Mucosa of descending colon (tissue), 3 donors: ENCODE data around the gene NRIP1. TPM values are rescaled to one million over a fixed set of nuclear protein-coding genes. Genes with fewer than 3 reads are reported as not detected.
A peak's percentile ranks its signal among the peaks of the same experiment; 100 is the strongest.

Experiments used
- ATAC-seq: fragments of 200-7000 bp; cut with Tn5 transposase; one replicate; pipeline ENCODE4 v1.9.1; 2020; ENCODE audit warnings: mild to moderate bottlenecking, moderate library complexity
- DNase-seq, 3 donors: peaks; one replicate each; pipeline ENCODE4 v3.0.0-alpha.2; 2020
- H3K36me3 ChIP-seq: fragments of 200-600 bp; one replicate; pipeline ENCODE4 v1.8.0; 2021; ENCODE audit warnings: low read depth, mild to moderate bottlenecking
- H3K4me1 ChIP-seq: fragments of 200-600 bp; one replicate; pipeline ENCODE4 v1.8.0; 2021; ENCODE audit warnings: low read depth, mild to moderate bottlenecking
- H3K4me3 ChIP-seq: fragments of 200-600 bp; one replicate; pipeline ENCODE4 v1.8.0; 2021; ENCODE audit warnings: mild to moderate bottlenecking
- H3K9me3 ChIP-seq: fragments of 200-600 bp; one replicate; pipeline ENCODE4 v1.8.0; 2021; ENCODE audit warnings: mild to moderate bottlenecking
- intact Hi-C, 2 donors: fragments of 100-400 bp; cut with DNase I in 1 of 2; cut with micrococcal nuclease in 1 of 2; formaldehyde crosslinking; loops; one replicate each; pipeline versions ENCODE4 v1.11.0 to v1.11.1; 2022; cut with DNase I, micrococcal nuclease
- total RNA-seq, 3 donors: library from RNA; stranded (reverse); fragmentation: NEBNext Ultra II Directional in 2 of 3; extraction: Animal tissue kit (Norgen Biotek cat#: 25700) in 2 of 3; gene quantifications; one replicate each; pipeline versions ENCODE4 v1.2.1 to v1.2.4, GENCODE V29; 2021 to 2023
- TF ChIP-seq, protein P1 (sequence below): fragments of 200-600 bp; IDR thresholded peaks from one replicate; pipeline ENCODE4 v1.8.0; 2022; ENCODE audit warnings: antibody characterized with exemption, mild to moderate bottlenecking
- donor health status: DM: no; HTN: no; CAD: no; lungs with moderate emphysema.
- donor health status: DM: no; HTN: no; CAD: no.
- donor health status: DM: no; HTN: yes; CAD: no.

Gene NRIP1
- total RNA-seq, 3 donors from 2014 or later: 64.3 to 91.8 (median 77.1) TPM

DNA sequence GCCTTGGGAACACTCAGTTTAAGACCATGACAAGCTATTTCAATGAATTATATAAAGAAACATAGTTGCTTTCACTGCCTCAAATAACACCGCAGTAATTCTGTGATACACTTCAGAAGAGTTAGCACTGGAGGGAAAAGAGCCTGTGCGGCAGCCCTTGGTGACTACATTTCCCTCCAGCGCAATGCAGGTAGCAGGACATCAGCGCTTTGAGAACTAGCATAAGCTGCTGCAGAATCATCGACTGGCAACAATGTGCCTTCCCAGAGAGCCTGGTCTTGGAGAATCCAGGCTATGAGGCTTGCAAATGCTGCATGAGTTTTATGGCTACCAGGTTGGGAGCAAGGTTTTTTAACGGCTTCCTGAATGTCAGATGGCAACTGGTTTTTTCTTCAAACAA, 7.5 kb downstream of the NRIP1 start:
- Histone ChIP-seq H3K9me3 (no peaks in the 10 kb centered on the region), H3K36me3 (no peaks in the 10 kb centered on the region), H3K4me3 (no peak overlapping the region), H3K4me1 (peaks cover 65% of the 10 kb centered on the region)
- DNase-seq (peak in 2 of 3 donors; percentile 46 to 52), ATAC-seq (peak; percentile 64)
- intact Hi-C loops: no loop called here
- TF ChIP-seq, protein P1, sequence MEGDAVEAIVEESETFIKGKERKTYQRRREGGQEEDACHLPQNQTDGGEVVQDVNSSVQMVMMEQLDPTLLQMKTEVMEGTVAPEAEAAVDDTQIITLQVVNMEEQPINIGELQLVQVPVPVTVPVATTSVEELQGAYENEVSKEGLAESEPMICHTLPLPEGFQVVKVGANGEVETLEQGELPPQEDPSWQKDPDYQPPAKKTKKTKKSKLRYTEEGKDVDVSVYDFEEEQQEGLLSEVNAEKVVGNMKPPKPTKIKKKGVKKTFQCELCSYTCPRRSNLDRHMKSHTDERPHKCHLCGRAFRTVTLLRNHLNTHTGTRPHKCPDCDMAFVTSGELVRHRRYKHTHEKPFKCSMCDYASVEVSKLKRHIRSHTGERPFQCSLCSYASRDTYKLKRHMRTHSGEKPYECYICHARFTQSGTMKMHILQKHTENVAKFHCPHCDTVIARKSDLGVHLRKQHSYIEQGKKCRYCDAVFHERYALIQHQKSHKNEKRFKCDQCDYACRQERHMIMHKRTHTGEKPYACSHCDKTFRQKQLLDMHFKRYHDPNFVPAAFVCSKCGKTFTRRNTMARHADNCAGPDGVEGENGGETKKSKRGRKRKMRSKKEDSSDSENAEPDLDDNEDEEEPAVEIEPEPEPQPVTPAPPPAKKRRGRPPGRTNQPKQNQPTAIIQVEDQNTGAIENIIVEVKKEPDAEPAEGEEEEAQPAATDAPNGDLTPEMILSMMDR: no peak

DNA sequence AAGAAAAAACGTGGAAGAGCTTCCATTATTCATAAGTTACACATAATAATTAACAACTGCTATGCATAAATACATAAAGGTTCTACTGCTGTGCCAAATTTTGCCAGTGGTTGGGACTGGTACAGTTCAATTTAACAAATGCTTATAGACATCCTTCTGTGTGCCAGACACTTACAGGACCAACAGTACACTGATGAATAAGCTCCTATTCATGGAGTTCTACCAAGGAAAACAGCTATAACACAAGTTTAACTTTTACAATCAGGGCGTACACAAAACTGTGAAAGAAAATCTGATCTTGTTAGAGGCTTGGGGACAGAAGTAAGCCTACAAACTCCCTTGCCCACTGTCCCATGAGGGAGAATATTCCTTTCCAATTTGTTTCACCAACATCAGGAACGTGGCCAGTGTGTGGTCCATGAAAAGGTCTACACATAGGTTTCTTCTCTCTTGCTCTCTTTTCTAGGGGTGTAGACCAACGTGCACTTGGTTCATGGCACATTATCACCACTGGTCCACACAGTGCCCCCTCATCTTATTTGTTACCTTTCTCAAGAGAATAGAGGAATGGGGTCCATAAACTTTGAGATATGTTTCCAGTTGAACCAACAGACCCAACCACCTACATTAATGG, 10.1 kb downstream of the NRIP1 start:
- Histone ChIP-seq H3K9me3 (no peaks in the 10 kb centered on the region), H3K4me1 (peaks cover 70% of the 10 kb centered on the region), H3K36me3 (no peaks in the 10 kb centered on the region), H3K4me3 (no peak overlapping the region)
- TF ChIP-seq, protein P1: no peak
- DNase-seq (no peak), ATAC-seq (peak; percentile 4)
- intact Hi-C loops: no loop called here

DNA sequence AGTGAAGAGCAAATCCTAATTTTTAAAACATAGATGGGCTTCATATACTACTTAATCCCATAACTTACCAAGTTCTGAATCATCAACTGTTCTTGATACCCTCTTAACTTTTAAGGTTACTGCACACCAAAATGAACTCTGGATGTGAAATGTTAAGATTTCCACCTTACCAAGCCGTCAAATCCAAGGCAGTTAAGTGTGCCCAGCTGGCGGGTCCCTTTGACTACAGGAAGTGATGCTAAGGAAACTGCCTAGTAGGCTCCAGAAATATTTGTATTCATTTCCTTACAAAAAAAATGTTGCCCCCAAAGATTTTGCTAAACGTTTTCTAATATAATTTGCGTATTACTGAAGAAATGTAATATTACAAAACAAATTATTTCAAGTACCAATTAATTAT, 10.7 kb downstream of the NRIP1 start:
- ATAC-seq: no peak
- Histone ChIP-seq H3K4me3 (no peak overlapping the region), H3K36me3 (no peaks in the 10 kb centered on the region), H3K9me3 (no peaks in the 10 kb centered on the region), H3K4me1 (peaks cover 71% of the 10 kb centered on the region)
- intact Hi-C loops: no loop called here
- TF ChIP-seq, protein P1: no peak
- DNase-seq: peak in 2 of 3 donors; percentile 29 to 33

DNA sequence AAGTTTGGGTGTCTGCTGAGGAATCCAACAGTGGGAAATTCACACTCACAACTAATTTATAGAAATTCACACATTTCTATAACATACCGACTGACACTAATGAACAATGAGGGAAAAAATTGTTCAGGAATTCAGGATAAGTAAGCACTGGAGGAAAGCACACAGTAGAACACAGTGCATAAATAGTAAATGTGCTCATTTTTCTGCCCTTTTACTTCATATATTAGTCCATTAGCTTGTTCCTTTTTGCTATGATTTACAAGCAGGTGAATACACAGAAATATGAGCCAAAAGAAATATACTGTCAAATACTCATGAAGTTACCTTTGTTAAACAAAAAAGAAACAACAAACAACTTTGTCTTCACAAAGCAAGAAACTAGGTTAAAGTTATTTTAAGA, 11.3 kb downstream of the NRIP1 start:
- DNase-seq (no peak), ATAC-seq (no peak)
- TF ChIP-seq, protein P1: no peak
- Histone ChIP-seq H3K36me3 (no peaks in the 10 kb centered on the region), H3K4me3 (no peak overlapping the region), H3K9me3 (no peaks in the 10 kb centered on the region), H3K4me1 (peaks cover 71% of the 10 kb centered on the region)
- intact Hi-C loops: no loop called here

DNA sequence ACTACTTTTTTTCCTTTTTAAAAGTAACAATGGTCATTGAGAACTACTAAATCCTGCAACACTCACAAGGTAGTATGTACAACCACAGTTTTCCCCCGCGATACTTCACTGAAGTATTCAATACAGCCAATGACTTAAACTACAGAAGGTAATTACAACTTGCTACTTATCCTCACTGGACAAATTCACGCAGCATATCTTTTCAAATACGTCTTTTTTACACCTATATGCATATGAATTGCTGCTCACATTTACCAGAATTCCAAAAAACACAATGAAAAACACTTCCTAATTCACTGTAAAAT, 12.4 kb downstream of the NRIP1 start:
- Histone ChIP-seq H3K9me3 (no peaks in the 10 kb centered on the region), H3K36me3 (no peaks in the 10 kb centered on the region), H3K4me1 (peaks cover 68% of the 10 kb centered on the region), H3K4me3 (no peak overlapping the region)
- intact Hi-C loops: no loop called here
- ATAC-seq (no peak), DNase-seq (no peak)
- TF ChIP-seq, protein P1: no peak
